NCI-H69 (cell line): Measurements from ENCODE around the gene MOB3A.
A peak's percentile ranks its signal among the peaks of the same experiment; 100 is the strongest.

ENCODE experiments used
- DNase-seq: peaks from one replicate; lab custom pipeline; 2025; lab: John Stamatoyannopoulos, UW

Gene MOB3A

DNA sequence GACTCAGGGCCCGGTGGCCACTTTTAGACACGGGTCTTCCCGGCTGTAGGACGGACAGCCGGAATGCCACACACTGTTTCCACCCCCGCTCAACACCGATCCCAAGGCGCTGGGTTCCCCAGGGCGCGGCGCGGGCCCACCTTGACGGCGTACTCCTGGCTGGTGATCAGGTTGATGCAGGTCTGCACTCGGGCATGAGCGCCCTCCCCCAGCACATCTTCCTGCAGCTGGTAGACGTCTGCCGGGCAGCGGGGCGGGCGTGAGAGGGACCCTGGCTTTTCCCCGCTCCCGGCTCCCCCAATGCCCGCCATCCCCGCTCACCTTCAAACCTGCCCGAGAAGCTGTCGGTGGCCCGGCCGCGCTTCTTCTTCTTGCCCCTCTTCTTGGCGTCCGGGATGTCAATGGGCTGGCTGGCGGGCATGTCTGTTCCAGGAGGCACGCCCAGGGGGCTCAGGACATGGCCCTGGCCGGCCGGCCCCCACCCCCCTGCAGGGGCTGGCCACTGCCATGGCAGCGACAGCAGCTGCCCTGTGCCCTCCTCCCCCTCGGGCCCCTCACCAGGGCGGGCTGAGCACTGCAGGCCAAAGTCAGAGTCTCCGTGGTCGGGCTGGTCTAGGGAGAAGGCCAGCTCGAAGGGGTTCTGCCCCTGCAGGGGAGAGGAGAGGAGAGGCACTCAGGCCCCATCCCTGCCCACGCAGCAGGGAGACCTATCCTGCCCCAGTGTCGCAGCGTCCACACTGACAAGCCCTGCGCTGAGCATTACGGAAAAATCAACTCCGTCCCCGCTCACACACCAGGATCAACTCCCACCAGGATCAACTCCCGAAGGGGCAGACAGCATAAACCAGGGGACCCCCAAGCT is 49.8 kb downstream of the MOB3A start:
- DNase-seq, result no peak

DNA sequence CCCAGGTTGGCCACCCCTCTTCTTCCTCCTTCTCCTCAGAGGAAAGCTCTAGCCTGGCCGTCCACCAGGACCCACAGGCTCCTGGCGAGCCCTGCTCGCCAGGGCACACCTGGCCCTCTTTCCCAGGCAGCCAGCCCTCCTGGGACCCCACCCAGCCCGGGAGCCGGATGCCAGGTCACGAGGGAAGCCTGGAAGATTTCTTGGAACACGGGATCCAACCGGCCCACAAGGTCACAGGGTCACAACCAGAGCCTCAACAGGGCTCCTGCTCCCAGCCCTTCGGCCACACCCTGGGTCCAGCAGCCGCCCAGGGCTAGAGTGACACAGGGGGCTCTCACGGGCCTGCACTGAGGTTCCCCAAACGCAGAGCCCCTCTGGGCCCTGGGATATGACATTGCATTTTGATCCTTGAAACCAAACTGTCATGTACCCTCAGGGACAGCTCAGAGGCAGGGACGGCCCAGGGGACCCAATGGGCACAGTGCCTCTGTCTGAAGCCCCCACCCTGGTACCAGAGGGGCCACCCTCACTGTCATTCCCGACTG is 50.6 kb downstream of the MOB3A start:
- DNase-seq, result no peak

DNA sequence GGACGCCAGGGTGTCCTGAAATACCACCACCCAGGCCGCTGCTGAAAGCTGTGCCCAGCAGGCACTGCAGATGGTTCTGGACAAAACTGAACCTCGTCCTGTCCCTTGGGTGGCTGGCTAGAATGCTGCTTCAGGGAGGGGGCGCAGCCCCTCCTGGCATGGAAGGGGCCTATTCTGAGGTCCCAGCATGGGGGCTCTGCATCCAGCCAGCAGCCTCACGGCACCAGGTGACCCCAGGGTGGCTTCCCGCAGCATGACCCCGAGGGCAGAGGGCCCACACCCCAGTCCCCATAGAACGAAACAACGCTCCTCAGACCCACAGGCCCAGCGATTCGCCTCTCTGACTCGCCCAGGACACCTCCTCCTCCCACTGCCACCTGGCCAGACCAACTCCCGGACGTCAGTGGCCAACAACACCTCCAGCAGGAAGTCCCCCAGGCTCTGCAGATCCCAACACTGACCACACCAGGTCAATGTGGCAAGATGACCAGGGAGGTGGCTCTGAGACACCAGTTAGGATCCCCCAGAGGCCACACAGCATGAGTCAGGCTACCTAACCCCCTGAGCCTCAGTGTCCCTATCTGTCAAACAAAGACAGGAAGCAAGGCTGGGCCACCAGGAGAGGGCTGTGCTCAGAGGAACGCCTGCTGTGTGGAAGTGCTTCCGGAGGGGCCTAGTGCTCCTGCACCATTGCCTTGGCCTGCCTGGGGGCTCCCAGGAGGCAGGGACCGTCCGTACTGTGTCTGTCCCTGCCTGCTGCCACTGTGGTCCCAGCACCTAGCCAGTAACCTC is 51.2 kb downstream of the MOB3A start:
- DNase-seq, result no peak

DNA sequence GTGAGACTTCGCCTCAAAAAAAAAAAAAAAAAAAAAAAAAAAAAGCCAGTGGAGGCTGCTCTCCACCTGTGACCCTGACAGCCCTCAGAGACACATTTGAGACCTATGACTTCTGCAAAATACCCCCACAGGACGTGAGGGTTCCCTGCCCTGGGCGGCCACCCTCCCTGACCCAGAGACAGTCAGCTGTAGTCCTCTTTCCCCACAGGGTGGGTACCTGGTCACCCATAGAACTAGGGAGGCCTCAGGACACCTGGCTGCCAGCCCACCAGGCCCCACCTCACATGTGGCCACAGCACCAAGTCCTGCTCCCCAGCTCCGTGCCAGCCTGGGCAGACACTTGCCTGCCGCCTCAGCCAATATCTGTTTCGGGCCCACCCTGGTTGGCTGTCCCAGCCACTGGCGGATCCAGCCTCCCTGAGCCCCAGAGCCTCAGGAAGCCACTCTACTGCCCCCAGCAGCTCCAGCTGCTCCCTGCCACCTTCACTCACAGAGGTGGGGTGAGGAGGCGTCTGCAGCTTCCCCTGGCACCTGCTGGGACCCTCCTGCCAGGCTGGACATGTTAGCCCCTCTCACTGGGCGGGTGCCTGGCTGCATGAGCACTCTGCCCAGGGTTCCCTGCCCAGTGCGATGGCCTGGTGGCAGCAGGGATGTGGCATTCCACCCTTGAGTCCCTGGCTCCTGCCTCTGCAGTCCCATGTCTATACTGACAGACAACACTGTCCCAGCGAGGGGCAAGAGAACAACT is 52.0 kb downstream of the MOB3A start:
- DNase-seq, result no peak

DNA sequence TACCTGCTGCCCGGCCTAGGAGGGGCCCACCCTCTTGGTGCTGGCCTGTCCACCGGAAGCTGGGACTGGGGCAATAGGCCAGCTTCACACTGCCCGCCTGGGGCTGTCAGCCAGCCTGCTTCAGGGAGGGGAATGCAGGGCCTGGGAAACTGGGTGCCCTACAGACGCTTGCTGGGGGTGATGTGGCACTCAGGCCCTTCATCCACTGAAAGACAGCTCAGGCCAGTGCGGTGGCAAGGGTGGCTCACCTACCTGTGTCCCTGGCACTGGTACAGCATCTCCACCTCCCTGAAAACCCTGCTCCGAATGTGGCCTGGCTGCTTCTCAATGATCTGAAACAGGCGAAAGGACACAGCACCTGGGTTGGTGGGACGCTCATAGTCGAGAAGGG is 52.9 kb downstream of the MOB3A start:
- no peak for DNase-seq

DNA sequence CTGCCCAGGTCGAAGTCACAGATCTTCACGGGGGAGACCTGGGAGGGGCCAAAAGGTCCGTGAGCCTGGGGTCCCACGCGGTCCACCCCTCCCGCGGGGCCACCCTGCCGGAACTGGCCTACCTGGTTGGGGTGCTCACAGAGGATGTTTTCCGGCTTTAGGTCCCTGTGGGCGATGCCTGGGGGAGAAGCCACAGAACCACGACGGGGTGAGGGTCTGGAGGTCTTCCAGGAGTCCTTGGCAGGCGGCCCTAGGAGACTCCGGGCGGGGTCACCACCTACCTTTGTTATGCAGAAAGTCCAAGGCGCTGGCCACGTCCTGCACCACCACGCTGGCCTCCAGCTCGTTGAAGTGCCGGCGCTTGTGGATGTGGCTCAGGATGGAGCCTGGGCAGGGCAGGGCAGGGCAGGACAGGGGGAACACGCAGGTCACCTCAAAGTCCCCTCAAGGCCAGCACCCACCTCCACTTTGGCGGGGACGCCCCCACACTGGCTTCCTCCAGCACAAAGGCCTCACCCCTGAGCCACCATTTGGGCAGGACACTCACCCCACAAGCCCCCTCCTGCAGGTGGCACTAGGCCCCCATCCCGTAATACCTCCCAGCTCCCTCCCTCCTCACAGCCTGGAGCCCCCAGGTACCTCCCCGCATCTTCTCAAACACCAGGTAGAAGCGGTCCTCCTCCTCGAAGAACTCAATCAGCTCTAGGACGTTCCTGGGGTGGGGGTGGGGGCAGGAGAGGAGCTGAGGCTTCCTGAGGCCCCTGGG is 53.5 kb downstream of the MOB3A start:
- DNase-seq, result no peak

DNA sequence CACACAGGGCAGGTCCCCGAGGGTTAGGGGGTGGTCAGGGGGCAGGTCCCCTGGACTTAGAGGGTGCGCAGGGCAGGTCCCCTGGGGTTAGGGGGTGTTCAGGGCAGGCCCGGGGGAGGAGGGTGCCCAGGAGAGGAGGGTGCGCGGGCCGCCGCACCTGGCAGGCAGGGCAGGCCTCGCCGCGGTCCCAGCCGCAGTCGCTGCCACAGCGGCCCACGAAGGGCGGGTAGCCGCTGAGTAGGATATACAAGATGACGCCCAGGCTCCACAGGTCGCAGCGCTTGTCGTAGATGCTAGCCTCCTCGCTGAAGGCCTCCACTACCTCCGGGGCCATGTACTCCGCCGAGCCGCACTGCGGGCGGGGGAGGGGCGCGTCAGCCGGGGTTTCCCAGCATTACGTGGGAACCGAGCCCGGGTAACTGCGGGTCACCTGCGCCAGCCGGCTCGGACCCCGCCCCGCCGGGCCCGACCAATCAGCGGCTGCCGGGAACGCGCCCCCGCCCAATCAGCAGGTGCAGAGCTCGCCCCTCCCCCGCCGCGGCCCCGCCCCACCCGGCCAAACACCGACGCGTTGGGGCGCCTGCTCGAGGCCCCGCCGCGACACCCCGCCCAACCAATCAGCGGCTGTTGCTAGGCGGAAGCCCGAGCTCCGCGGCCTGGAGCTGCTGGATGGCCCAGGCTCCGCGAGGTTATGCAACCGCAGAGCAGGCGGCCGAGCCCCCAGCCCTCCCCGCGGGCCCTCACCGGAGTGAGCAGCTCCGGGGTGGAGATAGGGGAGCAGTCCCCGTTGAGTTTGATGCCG is 54.2 kb downstream of the MOB3A start:
- DNase-seq, result peak; percentile 99

DNA sequence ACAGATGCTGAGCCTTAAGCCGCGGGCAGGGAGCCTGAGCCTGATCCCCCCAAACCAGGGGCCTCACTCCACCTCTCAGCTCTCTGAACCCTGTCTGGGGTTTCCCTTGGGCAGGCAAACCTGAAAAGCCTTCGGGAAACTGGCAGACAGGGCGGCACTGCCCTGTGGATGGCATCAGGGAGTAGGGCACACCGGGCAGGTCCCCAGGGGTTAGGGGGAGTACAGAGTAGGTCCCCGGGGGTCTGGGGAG is 54.8 kb downstream of the MOB3A start:
- no peak for DNase-seq

DNA sequence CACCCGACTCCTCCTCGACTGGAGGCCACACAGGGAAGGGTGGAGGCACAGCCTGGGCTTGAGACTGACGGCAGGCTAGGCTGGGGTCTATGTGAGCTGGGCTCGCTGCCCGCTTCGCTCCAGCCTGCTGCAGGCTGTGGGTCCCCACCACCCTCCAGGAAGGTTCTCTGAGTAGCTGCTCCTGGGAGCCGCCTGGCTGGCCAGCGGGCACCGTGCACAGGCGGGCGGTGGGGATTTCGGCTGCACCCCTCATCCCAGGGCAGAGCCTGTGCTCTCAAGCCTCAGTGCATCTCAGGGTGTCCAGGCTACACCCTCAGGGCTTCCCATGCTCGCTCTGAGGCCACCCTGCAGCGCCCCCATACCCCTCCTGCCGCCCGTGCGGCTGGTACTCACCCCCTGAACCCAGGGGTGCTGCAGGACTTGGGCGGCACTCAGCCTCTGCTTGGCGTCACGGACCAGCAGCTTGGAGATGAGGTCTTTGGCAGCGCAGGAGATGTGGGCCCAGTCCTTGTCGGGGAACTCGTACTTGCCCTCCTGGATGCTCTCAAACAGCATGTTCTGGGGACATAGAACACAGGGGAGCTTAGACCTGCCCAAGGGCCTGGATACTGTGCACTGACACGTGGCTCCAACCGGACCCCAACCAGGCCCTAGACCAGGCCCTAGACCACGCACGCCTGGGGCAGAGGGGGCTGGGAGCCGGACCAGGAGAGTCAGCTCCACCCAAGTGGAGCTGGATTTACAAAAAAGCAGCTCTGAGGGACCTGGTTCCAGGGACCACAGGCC is 55.3 kb downstream of the MOB3A start:
- no peak for DNase-seq

DNA sequence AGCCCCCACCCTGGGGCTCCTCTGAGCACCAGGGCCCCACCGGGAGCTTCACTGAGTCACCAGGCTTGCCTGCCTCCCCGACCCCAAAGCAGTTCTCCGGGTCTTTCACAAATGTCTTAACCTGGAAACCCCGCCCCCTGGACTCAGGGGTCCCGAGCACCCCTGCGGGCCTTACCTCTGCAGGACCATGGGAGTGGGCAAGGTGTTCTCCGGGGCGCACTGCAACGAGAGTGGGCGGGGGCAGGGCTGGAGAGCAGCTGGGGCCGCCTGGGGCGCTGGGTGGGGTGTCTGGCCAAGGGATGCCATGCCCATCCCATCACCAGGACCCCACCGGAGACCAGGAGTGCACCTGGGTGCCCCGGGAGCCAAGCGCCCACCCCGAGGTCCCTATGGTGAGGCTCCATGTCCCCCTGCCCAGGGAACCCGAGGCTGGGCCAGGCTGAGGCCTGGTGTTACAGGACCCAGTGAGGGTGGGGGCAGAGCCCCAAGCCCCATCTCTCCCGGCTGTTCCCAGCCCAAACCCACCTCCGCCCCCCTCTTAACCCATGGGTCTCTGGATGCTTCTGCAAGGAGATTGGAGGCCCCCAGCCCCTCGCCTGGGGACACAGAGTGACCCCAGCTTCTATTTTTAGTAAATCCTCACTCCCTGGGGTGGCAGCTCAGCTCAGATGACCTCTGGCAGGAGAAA is 56.0 kb downstream of the MOB3A start:
- DNase-seq, result no peak

DNA sequence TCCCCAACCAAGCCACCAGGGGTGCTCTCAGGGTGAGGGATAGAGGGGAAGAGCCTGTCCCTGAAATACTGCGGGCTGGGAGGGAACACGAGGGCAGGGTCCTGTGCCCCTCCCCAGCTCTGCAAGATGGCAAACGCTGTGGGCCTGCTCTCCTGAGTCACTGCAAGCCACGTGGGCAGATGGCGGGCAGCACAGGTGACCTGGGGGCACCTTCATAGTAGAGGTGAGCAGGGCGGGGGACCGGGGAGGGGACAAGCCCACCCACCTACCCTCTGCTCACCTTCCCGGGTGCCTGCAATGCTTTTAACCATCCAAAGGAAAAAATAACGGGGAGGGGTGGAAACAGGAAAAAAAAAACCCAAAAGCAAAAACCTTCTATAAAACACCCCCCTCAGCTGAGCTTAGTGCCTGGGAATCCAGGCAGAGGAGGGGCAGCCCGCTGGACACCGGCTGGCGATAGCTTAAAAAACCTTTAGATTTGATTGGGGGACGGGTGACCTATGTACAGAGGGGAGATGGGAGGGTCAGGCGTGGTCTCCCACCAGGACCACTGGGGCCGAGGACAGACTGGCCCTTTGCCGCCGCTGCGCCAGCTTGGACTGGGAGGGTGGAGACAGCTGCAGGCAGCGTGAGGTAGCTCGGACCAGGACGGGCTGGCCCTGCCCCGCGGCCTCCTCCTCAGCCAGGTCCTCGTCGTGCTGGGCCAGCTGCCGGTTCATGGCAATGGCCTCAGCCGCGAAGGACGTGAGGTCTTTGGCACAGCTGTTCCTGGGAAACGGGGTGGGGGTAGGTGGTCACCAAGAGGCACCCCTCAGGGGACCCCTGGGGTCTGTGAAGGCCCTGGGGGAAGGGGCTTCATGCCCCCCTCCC is 56.8 kb downstream of the MOB3A start:
- DNase-seq, result no peak

DNA sequence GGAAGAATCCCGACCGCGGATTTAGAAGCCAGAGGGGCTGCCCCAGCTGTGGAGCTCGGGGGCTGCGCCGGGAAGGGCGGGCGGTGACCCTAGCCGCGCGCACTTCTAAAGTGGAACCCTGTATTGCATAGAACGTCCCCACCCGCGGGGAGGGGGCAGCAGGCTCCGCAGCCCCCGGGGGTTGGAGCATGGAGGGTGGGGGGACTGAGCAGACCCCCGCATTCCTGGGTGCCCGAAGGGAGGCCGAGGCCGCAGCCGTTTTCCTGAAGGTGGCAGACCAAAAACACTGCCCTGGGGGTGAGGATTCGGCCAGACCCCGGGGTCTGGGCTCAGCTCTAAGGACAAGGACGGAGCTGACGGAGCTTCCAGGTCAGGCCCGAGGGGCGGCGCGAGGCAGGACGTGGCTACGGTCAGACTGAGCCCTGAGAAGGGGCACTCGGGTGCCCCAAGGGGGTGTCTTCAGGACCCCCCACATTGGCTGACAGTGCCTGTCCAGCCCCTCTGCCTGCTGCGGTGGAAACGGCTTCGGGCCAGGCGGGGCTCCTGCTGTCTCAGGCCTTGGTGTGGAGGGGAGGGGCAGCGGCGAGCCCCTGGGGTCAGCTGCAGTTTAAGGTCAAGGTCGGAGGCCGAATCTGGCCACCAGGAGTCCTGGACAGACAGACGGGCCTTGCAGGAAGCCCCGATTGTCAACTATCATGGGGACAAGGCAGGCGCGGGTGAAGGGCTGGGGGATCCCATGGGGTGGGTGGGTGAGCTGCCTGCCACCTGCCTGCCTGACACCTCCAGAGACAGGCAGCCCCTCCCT is 57.6 kb downstream of the MOB3A start:
- DNase-seq, result no peak

DNA sequence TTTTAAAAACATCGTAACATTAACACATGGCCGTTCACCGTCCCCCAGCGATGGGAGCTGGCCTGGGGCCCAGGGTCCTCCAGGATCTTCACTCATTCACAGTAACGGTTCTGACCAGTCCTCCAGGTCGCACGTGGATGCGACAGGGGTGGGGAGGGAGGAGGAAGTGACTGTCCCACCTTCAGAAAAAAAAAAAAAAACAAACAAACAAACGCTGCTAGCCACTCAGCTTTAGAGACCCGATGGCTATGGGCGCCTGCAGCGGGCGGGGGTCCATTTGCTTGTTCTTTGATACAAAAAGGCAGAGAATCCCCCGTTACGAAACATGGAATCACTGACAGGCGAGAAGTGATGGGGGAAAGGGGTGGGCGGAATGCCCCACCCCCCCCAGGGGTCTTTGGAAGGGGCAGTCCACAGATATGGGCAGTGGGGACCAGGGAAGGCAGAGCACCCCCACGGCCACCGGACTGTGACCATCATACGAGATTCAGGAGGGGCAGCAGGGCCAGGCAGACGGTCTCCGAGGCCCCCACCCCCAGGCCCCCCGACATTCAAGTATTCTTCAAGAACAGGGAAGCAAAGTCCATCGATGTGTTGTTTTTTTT is 58.4 kb downstream of the MOB3A start:
- DNase-seq, result no peak

DNA sequence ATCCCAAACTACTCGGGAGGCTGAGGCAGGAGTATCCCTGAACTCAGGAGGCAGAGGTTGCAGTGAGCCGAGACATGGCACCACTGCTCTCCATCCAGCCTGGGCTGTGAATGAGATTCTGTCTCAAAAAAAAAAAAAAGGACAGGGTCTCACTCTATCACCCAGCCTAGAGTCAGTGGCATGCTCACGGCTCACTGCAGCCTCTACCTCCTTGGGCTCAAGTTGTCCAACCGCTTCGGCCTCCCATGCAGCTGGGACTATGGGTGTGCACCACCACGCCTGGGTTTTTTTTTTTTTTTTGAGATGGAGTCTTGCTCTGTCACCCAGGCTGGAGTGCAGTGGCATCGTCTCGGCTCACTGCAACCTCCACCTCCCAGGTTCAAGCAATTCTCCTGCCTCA is 59.7 kb downstream of the MOB3A start:
- DNase-seq, result no peak

DNA sequence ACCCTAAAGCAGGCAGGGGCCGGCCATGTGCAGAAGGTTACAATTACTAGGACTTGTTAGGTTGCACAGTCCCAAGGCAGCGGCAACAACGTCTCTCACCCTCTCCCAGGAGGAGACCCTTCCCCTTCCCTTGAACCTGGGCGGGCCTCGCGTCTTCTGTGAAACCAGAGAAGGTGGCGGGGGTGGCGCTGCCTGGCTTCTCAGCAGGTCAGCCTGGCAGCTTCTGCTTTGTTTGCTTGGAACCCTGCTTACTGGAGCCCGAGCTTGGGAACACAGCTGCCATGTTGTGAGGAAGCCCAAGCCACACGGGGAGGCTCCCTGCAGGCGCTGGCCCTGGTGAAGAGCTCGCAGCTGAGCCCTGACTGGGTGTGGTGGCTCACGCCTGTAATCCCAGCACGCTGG is 60.5 kb downstream of the MOB3A start:
- peak; percentile 45 for DNase-seq

DNA sequence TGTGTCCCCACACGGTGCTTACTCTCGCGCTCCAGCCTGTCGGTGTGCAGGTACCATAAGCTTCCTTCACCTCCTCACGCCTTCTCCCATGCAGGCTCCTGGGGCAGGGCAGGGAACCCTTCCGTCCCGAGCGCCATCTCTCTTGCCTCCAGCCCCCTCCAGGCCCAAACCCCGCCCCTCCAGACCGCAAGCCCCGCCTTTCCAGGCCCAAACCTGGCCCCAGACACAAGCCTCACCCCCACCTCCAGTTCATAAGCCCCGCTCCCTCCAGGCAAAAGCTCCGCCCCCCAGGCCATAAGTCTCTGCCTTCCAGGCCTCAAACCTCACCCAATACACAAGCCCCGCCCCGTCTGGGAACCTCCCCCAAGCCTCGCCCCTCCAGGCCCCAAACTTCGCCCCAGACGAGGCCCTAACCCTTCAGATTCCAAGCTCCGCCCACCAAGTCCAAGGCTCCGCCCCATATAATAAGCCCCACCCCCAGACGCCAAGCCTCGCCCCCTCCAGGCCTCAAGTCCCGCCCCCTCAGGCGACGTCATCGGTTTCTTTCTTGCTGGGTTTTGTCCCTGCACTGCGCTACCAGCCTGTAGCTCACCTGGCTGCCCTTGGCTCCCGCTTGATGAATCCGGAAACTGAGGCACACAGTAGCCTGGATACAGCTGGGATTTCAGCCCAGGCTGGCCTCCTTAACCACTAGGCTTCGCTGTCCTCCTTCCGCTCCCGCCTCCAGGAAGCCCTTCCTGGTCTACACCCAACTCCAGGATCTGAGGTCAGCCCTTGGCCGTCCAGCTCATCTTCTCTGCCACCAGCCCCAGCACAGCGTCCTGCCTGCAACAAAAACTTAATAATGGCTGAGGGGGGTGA is 61.2 kb downstream of the MOB3A start:
- DNase-seq, result peak; percentile 36
